ENCODE results near the gene IL12B. TPM values are rescaled to one million over a fixed set of nuclear protein-coding genes. Genes with fewer than 3 reads are reported as not detected.
"Not testable (repeated sequence)": the region's sequence is repeated elsewhere in the genome, so short reads cannot be mapped to it uniquely, and the experiment has no call there.

Gene IL12B
- total RNA-seq (not detected), polyA plus RNA-seq (not detected)
- long read RNA-seq, donor 1: 0 reads
- long read RNA-seq, donor 2: 0 reads

- no peak for DNase-seq
- intact Hi-C loops (cut with DNase I): no loop called here
- WGBS, 2 donors: 51 to 56% methylated on average over 4 of the region's 4 CpGs
- Histone ChIP-seq H3K4me1 (ENCODE audit: control insufficient read depth in 1 of 2, insufficient read depth in 2 of 2, low read length in 2 of 2) (no peaks in the 10 kb centered on the region), H3K4me3 (ENCODE audit: low read length in 2 of 2) (peak within 1 kb of the TSS in 1 of 2 donors; percentile 28), H3K9me3 (ENCODE audit: control insufficient read depth, low read length) (no peaks in the 10 kb centered on the region), H3K36me3 (ENCODE audit: control insufficient read depth in 1 of 2, insufficient read depth in 2 of 2, low read length in 1 of 2) (no peaks in the 10 kb centered on the region), H3K27me3 (ENCODE audit: control insufficient read depth in 1 of 2, insufficient read depth in 2 of 2, low read length in 1 of 2) (no peaks in the 10 kb centered on the region), H3K27ac (ENCODE audit: low read depth in 1 of 2, low read length in 2 of 2) (no peak within 1 kb of the TSS)
- ATAC-seq (ENCODE audit: low FRiP score): no peak
Measured at GRCh38 chr5:159330131-159330800, at the start of gene IL12B. IL12B (minus strand) TSS chr5:159330487; CDS start chr5:159326782, 3,705 bp downstream.

DNA sequence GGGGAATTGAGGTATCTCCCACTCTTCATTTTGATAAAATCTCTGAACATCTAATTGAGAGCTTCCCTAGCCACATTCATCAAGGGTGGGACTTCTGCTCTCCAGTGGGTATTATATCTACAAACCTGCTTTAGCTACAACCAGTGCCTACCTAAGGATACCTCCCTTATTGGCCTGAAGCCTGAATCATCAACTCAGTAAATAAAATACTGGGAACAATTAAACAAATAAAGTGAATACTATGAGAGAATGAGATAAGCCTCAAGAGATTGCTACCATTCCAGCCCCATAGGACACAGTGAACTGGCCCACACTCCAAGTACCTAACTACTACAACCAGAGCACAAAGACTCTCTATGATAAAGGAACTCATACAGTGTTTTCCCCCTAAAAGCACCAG, 47.4 kb upstream of the IL12B start:
- Histone ChIP-seq H3K4me3 (ENCODE audit: low read length in 2 of 2) (no peak overlapping the region), H3K9me3 (ENCODE audit: control insufficient read depth, low read length) (peaks cover 2% of the 10 kb centered on the region), H3K27ac (ENCODE audit: low read depth in 1 of 2, low read length in 2 of 2) (no peak overlapping the region), H3K4me1 (ENCODE audit: control insufficient read depth in 1 of 2, insufficient read depth in 2 of 2, low read length in 2 of 2) (no peaks in the 10 kb centered on the region), H3K27me3 (ENCODE audit: control insufficient read depth in 1 of 2, insufficient read depth in 2 of 2, low read length in 1 of 2) (no peaks in the 10 kb centered on the region), H3K36me3 (ENCODE audit: control insufficient read depth in 1 of 2, insufficient read depth in 2 of 2, low read length in 1 of 2) (no peaks in the 10 kb centered on the region)
- ATAC-seq (ENCODE audit: low FRiP score): no peak
- no peak for DNase-seq
- intact Hi-C loops (cut with DNase I): no loop called here

GRCh38 chr5:159367866-159368265, 37.6 kb upstream of the IL12B start:
- 48 to 53% methylated on average over 1 of the region's 1 CpG for WGBS, 2 donors
- H3K4me3 ChIP-seq (ENCODE audit: low read length in 2 of 2); H3K4me1 ChIP-seq (ENCODE audit: control insufficient read depth in 1 of 2, insufficient read depth in 2 of 2, low read length in 2 of 2); DNase-seq; H3K27me3 ChIP-seq (ENCODE audit: control insufficient read depth in 1 of 2, insufficient read depth in 2 of 2, low read length in 1 of 2); ATAC-seq (ENCODE audit: low FRiP score); H3K36me3 ChIP-seq (ENCODE audit: control insufficient read depth in 1 of 2, insufficient read depth in 2 of 2, low read length in 1 of 2); H3K27ac ChIP-seq (ENCODE audit: low read depth in 1 of 2, low read length in 2 of 2); H3K9me3 ChIP-seq (ENCODE audit: control insufficient read depth, low read length); intact Hi-C loops (cut with DNase I): not testable (repeated sequence)

- 94 to 95% methylated on average over 5 of the region's 5 CpGs for WGBS, 2 donors
- DNase-seq; H3K27me3 ChIP-seq (ENCODE audit: control insufficient read depth in 1 of 2, insufficient read depth in 2 of 2, low read length in 1 of 2); H3K27ac ChIP-seq (ENCODE audit: low read depth in 1 of 2, low read length in 2 of 2); H3K4me3 ChIP-seq (ENCODE audit: low read length in 2 of 2); H3K4me1 ChIP-seq (ENCODE audit: control insufficient read depth in 1 of 2, insufficient read depth in 2 of 2, low read length in 2 of 2); ATAC-seq (ENCODE audit: low FRiP score); H3K9me3 ChIP-seq (ENCODE audit: control insufficient read depth, low read length); H3K36me3 ChIP-seq (ENCODE audit: control insufficient read depth in 1 of 2, insufficient read depth in 2 of 2, low read length in 1 of 2); intact Hi-C loops (cut with DNase I): not testable (repeated sequence)
Measured at GRCh38 chr5:159366776-159367175, 36.5 kb upstream of the IL12B start.

GRCh38 chr5:159362220-159362619, 31.9 kb upstream of the IL12B start:
- Histone ChIP-seq H3K27me3 (ENCODE audit: control insufficient read depth in 1 of 2, insufficient read depth in 2 of 2, low read length in 1 of 2) (no peaks in the 10 kb centered on the region), H3K4me1 (ENCODE audit: control insufficient read depth in 1 of 2, insufficient read depth in 2 of 2, low read length in 2 of 2) (no peaks in the 10 kb centered on the region), H3K4me3 (ENCODE audit: low read length in 2 of 2) (no peak overlapping the region), H3K27ac (ENCODE audit: low read depth in 1 of 2, low read length in 2 of 2) (no peak overlapping the region), H3K36me3 (ENCODE audit: control insufficient read depth in 1 of 2, insufficient read depth in 2 of 2, low read length in 1 of 2) (no peaks in the 10 kb centered on the region), H3K9me3 (ENCODE audit: control insufficient read depth, low read length) (peaks cover 3% of the 10 kb centered on the region)
- intact Hi-C loops (cut with DNase I): no loop called here
- ATAC-seq (ENCODE audit: low FRiP score): no peak
- no peak for DNase-seq

- H3K9me3 ChIP-seq (ENCODE audit: control insufficient read depth, low read length); H3K27ac ChIP-seq (ENCODE audit: low read depth in 1 of 2, low read length in 2 of 2); intact Hi-C loops (cut with DNase I); H3K27me3 ChIP-seq (ENCODE audit: control insufficient read depth in 1 of 2, insufficient read depth in 2 of 2, low read length in 1 of 2); H3K36me3 ChIP-seq (ENCODE audit: control insufficient read depth in 1 of 2, insufficient read depth in 2 of 2, low read length in 1 of 2); DNase-seq; H3K4me3 ChIP-seq (ENCODE audit: low read length in 2 of 2); ATAC-seq (ENCODE audit: low FRiP score); H3K4me1 ChIP-seq (ENCODE audit: control insufficient read depth in 1 of 2, insufficient read depth in 2 of 2, low read length in 2 of 2): not testable (repeated sequence)
- WGBS, 2 donors: 73 to 76% methylated on average over 7 of the region's 7 CpGs
Measured at GRCh38 chr5:159359871-159360270, 29.6 kb upstream of the IL12B start.

DNA sequence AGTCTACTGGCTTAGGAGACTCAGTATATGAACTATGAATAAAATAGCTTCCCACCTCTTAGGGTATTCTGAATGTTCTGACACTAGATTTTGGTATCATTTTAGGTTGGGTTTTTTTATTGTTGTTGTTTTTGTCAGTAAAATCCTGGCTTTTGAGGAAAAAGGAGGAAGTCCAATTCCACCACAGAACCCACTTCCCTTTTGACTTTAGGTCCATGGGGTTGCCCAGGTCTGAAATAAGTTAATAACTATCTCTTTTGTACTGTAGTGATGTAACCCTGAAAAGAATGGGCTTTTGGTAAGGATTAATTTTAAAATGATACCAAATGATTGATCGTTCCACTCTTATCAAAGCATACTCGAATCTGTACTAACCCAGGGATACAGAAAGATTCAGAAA, 29.1 kb upstream of the IL12B start:
- ATAC-seq (ENCODE audit: low FRiP score) (no peak), DNase-seq (no peak)
- Histone ChIP-seq H3K4me1 (ENCODE audit: control insufficient read depth in 1 of 2, insufficient read depth in 2 of 2, low read length in 2 of 2) (no peaks in the 10 kb centered on the region), H3K4me3 (ENCODE audit: low read length in 2 of 2) (no peak overlapping the region), H3K27ac (ENCODE audit: low read depth in 1 of 2, low read length in 2 of 2) (no peak overlapping the region), H3K36me3 (ENCODE audit: control insufficient read depth in 1 of 2, insufficient read depth in 2 of 2, low read length in 1 of 2) (no peaks in the 10 kb centered on the region), H3K27me3 (ENCODE audit: control insufficient read depth in 1 of 2, insufficient read depth in 2 of 2, low read length in 1 of 2) (no peaks in the 10 kb centered on the region), H3K9me3 (ENCODE audit: control insufficient read depth, low read length) (peaks cover 3% of the 10 kb centered on the region)
- 83 to 84% methylated on average over 2 of the region's 2 CpGs for WGBS, 2 donors
- intact Hi-C loops (cut with DNase I): no loop called here

GRCh38 chr5:159353661-159354252, 23.5 kb upstream of the IL12B start:
- H3K36me3 ChIP-seq (ENCODE audit: control insufficient read depth in 1 of 2, insufficient read depth in 2 of 2, low read length in 1 of 2): no peaks in the 10 kb centered on the region
- DNase-seq: no peak
- H3K4me1 ChIP-seq (ENCODE audit: control insufficient read depth in 1 of 2, insufficient read depth in 2 of 2, low read length in 2 of 2): no peaks in the 10 kb centered on the region
- intact Hi-C loops (cut with DNase I): no loop called here
- no peak for ATAC-seq (ENCODE audit: low FRiP score)
- no peaks in the 10 kb centered on the region for H3K27me3 ChIP-seq (ENCODE audit: control insufficient read depth in 1 of 2, insufficient read depth in 2 of 2, low read length in 1 of 2)
- H3K27ac ChIP-seq (ENCODE audit: low read depth in 1 of 2, low read length in 2 of 2): no peak overlapping the region
- WGBS, 2 donors: 18 to 19% methylated on average over 4 of the region's 4 CpGs
- no peaks in the 10 kb centered on the region for H3K9me3 ChIP-seq (ENCODE audit: control insufficient read depth, low read length)
- H3K4me3 ChIP-seq (ENCODE audit: low read length in 2 of 2): no peak overlapping the region

DNA sequence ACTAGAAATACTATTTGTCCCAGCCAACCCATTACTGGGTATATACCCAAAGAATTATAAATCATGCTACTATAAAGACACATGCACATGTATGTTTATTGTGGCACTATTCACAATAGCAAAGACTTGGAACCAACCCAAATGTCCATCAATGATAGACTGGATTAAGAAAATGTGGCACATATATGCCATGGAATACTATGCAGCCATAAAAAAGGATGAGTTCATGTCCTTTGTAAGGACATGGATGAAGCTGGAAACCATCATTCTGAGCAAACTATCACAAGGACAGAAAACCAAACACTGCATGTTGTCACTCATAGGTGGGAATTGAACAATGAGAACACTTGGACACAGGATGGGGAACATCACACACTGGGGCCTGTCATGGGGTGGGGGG, 20.4 kb upstream of the IL12B start:
- H3K27me3 ChIP-seq (ENCODE audit: control insufficient read depth in 1 of 2, insufficient read depth in 2 of 2, low read length in 1 of 2); ATAC-seq (ENCODE audit: low FRiP score); H3K27ac ChIP-seq (ENCODE audit: low read depth in 1 of 2, low read length in 2 of 2); H3K4me3 ChIP-seq (ENCODE audit: low read length in 2 of 2); DNase-seq; intact Hi-C loops (cut with DNase I); H3K4me1 ChIP-seq (ENCODE audit: control insufficient read depth in 1 of 2, insufficient read depth in 2 of 2, low read length in 2 of 2); H3K36me3 ChIP-seq (ENCODE audit: control insufficient read depth in 1 of 2, insufficient read depth in 2 of 2, low read length in 1 of 2); H3K9me3 ChIP-seq (ENCODE audit: control insufficient read depth, low read length): not testable (repeated sequence)

Data from aorta (tissue), 5 donors.